Measurements from ENCODE around the gene CRMP1.

DNA sequence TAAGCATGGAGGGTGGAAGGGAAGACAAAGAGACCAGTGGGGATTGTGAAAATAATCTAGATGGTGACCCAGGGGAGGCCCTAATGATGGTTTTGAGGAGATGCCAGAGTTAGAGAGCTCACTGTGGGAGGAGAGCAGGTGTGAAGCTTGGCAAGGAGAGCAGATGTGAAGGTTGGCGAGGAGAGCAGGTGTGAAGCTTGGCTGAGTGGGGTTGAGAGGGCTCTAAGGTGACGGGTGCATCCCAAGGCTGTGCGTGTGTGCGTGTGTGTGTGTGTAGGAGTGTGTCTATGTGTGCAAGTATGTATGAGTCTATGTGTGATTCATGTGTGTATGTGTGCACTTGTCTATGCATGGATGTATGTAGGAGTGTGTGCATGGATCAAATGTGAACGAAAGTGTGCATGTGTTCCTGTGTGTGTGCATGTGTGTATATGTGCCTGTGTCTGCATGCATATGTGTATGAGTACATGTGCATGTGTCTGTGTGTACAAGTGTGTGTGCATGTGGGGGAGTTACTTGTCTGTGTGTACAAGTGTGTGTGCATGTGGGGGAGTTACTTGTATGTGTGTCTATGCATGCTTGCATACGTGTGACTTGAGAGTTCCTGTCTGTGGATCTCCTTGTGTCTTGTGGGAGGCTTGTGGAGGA lies 109.9 kb downstream of the CRMP1 start:
- TF ChIP-seq, protein P1, sequence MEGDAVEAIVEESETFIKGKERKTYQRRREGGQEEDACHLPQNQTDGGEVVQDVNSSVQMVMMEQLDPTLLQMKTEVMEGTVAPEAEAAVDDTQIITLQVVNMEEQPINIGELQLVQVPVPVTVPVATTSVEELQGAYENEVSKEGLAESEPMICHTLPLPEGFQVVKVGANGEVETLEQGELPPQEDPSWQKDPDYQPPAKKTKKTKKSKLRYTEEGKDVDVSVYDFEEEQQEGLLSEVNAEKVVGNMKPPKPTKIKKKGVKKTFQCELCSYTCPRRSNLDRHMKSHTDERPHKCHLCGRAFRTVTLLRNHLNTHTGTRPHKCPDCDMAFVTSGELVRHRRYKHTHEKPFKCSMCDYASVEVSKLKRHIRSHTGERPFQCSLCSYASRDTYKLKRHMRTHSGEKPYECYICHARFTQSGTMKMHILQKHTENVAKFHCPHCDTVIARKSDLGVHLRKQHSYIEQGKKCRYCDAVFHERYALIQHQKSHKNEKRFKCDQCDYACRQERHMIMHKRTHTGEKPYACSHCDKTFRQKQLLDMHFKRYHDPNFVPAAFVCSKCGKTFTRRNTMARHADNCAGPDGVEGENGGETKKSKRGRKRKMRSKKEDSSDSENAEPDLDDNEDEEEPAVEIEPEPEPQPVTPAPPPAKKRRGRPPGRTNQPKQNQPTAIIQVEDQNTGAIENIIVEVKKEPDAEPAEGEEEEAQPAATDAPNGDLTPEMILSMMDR (IDR thresholded peaks at IDR 0.05; ENCODE audit: extremely low read depth in 1 of 2, insufficient read depth in 1 of 2, low read depth in 1 of 2, low read length in 2 of 2), result no peak
- no peak for TF ChIP-seq POLR2A (IDR thresholded peaks at IDR 0.05; ENCODE audit: low read depth, low read length)
- no peak for TF ChIP-seq EZH2 (IDR thresholded peaks at IDR 0.05; ENCODE audit: borderline replicate concordance, low read depth, low read length, severe bottlenecking)
- no peak for TF ChIP-seq GATA2 (IDR thresholded peaks at IDR 0.05; ENCODE audit: insufficient read depth, insufficient read length, low read depth, low read length)
- TF ChIP-seq JUN (IDR thresholded peaks at IDR 0.05; ENCODE audit: borderline replicate concordance, insufficient read depth, insufficient read length, low read depth), result no peak
- TF ChIP-seq POLR2AphosphoS5 (IDR thresholded peaks at IDR 0.05; ENCODE audit: insufficient read depth, low read depth, low read length), result no peak
- TF ChIP-seq, protein P2, sequence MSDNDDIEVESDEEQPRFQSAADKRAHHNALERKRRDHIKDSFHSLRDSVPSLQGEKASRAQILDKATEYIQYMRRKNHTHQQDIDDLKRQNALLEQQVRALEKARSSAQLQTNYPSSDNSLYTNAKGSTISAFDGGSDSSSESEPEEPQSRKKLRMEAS (IDR thresholded peaks at IDR 0.05; ENCODE audit: insufficient read depth, insufficient read length), result no peak
- TF ChIP-seq MYC (IDR thresholded peaks at IDR 0.05; ENCODE audit: low read depth, low read length), result no peak
